Right atrium auricular region (tissue), 2 donors: ENCODE results near the gene ZNF598. TPM values are rescaled to one million over a fixed set of nuclear protein-coding genes. Genes with fewer than 3 reads are reported as not detected.

Experiments
- DNase-seq: peaks from one replicate; pipeline ENCODE4 v3.0.0-alpha.2; 2019; ENCODE audit warnings: low spot score
- H3K27ac ChIP-seq, 2 donors: fragments of 200-600 bp; sonication (generic); 1 replicate in 1 of 2; 2 replicates in 1 of 2; pipeline ENCODE4 v1.5.1; 2016 to 2019
- H3K27me3 ChIP-seq, 2 donors: fragments of 200-600 bp; sonication (generic); one replicate each; pipeline versions ENCODE4 v1.5.1 to v1.6.0; 2017 to 2019
- H3K36me3 ChIP-seq: fragments of 200-600 bp; sonication (generic); one replicate; pipeline ENCODE4 v1.5.1; 2016
- H3K4me1 ChIP-seq, 2 donors: fragments of 200-600 bp; sonication (generic); one replicate each; pipeline versions ENCODE4 v1.5.1 to v1.6.0; 2017 to 2019
- H3K4me3 ChIP-seq, 2 donors: fragments of 200-600 bp; sonication (generic); 1 replicate in 1 of 2; 2 replicates in 1 of 2; pipeline ENCODE4 v1.5.1; 2017 to 2019; ENCODE audit warnings: mild to moderate bottlenecking in 1 of 2, moderate library complexity in 1 of 2
- H3K9me3 ChIP-seq, 2 donors: fragments of 200-600 bp; sonication (generic); one replicate each; pipeline ENCODE4 v1.5.1; 2019
- total RNA-seq, 2 donors: library from RNA; depleted of rRNA; stranded (reverse); fragments of >200 nt; gene quantifications; one replicate each; pipeline ENCODE4 v1.1.0, GENCODE V29; 2016
- TF ChIP-seq, protein P1 (sequence below), 2 donors: fragments of 200-600 bp; sonication (generic); IDR thresholded peaks; one replicate each; pipeline ENCODE4 v1.5.1; 2019; ENCODE audit warnings: antibody characterized with exemption in 2 of 2

Gene ZNF598
- total RNA-seq, 2 donors from 2014 or later = 11.4 to 19.9 TPM

DNA sequence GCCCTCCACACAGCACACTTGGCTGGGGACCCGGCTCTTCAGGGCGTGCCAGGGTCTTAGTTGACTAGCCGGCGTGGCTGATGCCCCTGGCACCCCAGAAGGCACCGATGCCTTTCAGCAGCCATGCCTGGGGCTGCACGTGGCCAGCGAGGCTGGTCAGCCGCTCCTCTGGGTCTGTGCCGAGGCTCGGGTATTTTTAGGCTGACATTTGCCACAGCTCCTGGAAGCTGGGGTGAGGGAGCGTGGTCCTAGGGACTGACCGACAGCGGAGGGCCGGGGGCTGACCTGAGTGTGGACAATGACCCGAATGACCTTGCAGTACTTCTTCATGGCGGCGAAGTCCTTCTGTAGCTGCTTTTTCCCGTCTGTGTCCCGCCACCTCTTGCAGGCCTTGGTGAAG is 59.1 kb downstream of the ZNF598 start:
- Histone ChIP-seq H3K36me3 (no peaks in the 10 kb centered on the region), H3K4me1 (peaks cover 0 to 18% of the 10 kb centered on the region in 2 donors), H3K27me3 (no peaks in the 10 kb centered on the region), H3K4me3 (no peak overlapping the region), H3K27ac (peak overlapping the region; percentile 67 to 80), H3K9me3 (no peaks in the 10 kb centered on the region)
- TF ChIP-seq, protein P1, sequence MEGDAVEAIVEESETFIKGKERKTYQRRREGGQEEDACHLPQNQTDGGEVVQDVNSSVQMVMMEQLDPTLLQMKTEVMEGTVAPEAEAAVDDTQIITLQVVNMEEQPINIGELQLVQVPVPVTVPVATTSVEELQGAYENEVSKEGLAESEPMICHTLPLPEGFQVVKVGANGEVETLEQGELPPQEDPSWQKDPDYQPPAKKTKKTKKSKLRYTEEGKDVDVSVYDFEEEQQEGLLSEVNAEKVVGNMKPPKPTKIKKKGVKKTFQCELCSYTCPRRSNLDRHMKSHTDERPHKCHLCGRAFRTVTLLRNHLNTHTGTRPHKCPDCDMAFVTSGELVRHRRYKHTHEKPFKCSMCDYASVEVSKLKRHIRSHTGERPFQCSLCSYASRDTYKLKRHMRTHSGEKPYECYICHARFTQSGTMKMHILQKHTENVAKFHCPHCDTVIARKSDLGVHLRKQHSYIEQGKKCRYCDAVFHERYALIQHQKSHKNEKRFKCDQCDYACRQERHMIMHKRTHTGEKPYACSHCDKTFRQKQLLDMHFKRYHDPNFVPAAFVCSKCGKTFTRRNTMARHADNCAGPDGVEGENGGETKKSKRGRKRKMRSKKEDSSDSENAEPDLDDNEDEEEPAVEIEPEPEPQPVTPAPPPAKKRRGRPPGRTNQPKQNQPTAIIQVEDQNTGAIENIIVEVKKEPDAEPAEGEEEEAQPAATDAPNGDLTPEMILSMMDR (IDR thresholded peaks at IDR 0.05) = no peak
- no peak for DNase-seq

DNA sequence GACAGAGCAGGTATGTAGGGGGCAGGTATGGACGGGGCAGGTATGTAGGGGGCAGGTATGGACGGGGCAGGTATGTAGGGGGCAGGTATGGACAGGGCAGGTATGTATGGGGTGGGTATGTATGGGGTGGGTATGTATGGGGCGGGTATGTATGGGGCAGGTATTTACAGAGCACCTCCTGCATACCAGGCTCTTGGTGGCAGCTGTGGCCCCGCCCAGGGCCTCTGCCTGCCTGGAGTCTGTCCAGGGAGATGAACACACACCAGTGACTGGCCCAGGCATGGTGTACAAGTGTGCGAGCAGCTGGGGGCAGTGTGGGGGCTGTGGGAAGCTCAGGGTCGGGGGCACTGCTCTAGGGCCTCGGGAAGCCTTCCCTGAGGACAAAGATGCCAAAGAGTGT is 59.6 kb downstream of the ZNF598 start:
- Histone ChIP-seq H3K27ac (peak overlapping the region; percentile 67 to 80), H3K4me1 (peaks cover 0 to 18% of the 10 kb centered on the region in 2 donors), H3K9me3 (no peaks in the 10 kb centered on the region), H3K4me3 (no peak overlapping the region), H3K36me3 (no peaks in the 10 kb centered on the region), H3K27me3 (no peaks in the 10 kb centered on the region)
- TF ChIP-seq, protein P1 (IDR thresholded peaks at IDR 0.05) = no peak
- DNase-seq = no peak

DNA sequence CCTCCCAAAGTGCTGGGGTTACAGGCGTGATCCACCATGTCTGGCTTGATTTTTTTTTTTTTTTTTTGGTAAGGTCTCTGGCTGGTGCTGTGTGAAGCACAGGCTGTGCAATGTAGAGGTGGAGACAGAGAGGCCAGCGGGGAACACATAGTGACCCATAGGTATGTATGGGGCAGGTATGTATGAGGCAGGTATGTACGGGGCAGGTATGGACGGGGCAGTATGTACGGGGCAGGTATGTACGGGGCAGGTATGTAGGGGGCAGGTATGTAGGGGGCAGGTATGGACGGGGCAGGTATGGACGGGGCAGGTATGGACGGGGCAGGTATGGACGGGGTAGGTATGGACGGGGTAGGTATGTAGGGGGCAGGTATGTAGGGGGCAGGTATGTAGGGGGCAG is 60.1 kb downstream of the ZNF598 start:
- DNase-seq = no peak

More for the DNA sequence above, 60.1 kb downstream of the ZNF598 start:
- TF ChIP-seq, protein P1 (IDR thresholded peaks at IDR 0.05) = no peak
- Histone ChIP-seq H3K4me1 (peaks cover 0 to 13% of the 10 kb centered on the region in 2 donors), H3K9me3 (no peaks in the 10 kb centered on the region), H3K27me3 (no peaks in the 10 kb centered on the region), H3K27ac (no peak overlapping the region), H3K36me3 (no peaks in the 10 kb centered on the region), H3K4me3 (no peak overlapping the region)

Other genes with a start within 250 kb of the ZNF598 start
- gene NME3, start 238.3 kb downstream of the ZNF598 start, total RNA-seq = 10 to 100 TPM; 51.3 to 56.2 TPM
- gene EME2, start 237.0 kb downstream of the ZNF598 start, total RNA-seq = 1 to 10 TPM; 3.5 to 5.0 TPM
- gene MRPS34, start 236.7 kb downstream of the ZNF598 start, total RNA-seq = 10 to 100 TPM; 58.8 to 77.9 TPM
- 10 to 100 TPM; 41.9 to 49.0 TPM for gene SPSB3, start 227.2 kb downstream of the ZNF598 start, total RNA-seq
- gene NUBP2, start 226.9 kb downstream of the ZNF598 start, total RNA-seq = 10 to 100 TPM; 70.3 to 77.9 TPM
- gene IGFALS, start 216.1 kb downstream of the ZNF598 start, total RNA-seq = not detected
- gene HAGH, start 183.0 kb downstream of the ZNF598 start, total RNA-seq = 100 to 1,000 TPM; 208 to 227 TPM
- 10 to 100 TPM; 35.8 to 59.3 TPM for gene FAHD1, start 182.6 kb downstream of the ZNF598 start, total RNA-seq
- gene MEIOB, start 137.7 kb downstream of the ZNF598 start, total RNA-seq = not detected
- gene HS3ST6, start 91.4 kb downstream of the ZNF598 start, total RNA-seq = not detected
- gene MSRB1, start 66.6 kb downstream of the ZNF598 start, total RNA-seq = 10 to 100 TPM; 13.7 to 21.9 TPM
- gene RPL3L, start 55.1 kb downstream of the ZNF598 start, total RNA-seq = 10 to 100 TPM; 12.3 to 74.0 TPM
- 1,000 to 10,000 TPM in 1 of 2 donors, 100 to 1,000 TPM in 1; 583 to 1,046 TPM for gene NDUFB10, start 50.3 kb downstream of the ZNF598 start, total RNA-seq
- 1,000 to 10,000 TPM in 1 of 2 donors, 100 to 1,000 TPM in 1; 782 to 1,247 TPM for gene RPS2, start 45.0 kb downstream of the ZNF598 start, total RNA-seq
- gene RNF151, start 43.0 kb downstream of the ZNF598 start, total RNA-seq = not detected
- 10 to 100 TPM; 22.4 to 35.6 TPM for gene TBL3, start 37.8 kb downstream of the ZNF598 start, total RNA-seq
- gene NOXO1, start 28.4 kb downstream of the ZNF598 start, total RNA-seq = under 1 TPM in 1 of 2 donors, not detected in 1; 0.30 TPM
- 10 to 100 TPM; 11.9 to 12.6 TPM for gene GFER, start 25.6 kb downstream of the ZNF598 start, total RNA-seq
- 1 to 10 TPM in 1 of 2 donors, under 1 TPM in 1; 0.52 to 2.1 TPM for gene SYNGR3, start 19.9 kb downstream of the ZNF598 start, total RNA-seq
- gene NPW, start 10.0 kb upstream of the ZNF598 start, total RNA-seq = not detected
- 100 to 1,000 TPM; 187 to 213 TPM for gene NHERF2, start 17.1 kb upstream of the ZNF598 start, total RNA-seq
- gene NTHL1, start 38.0 kb upstream of the ZNF598 start, total RNA-seq = 10 to 100 TPM; 10.3 to 17.7 TPM
- gene TSC2, start 38.2 kb upstream of the ZNF598 start, total RNA-seq = 10 to 100 TPM; 42.4 to 43.2 TPM
- gene PKD1, start 126.1 kb upstream of the ZNF598 start, total RNA-seq = 100 to 1,000 TPM; 218 to 276 TPM
- 1 to 10 TPM in 1 of 2 donors, under 1 TPM in 1; 0.31 to 1.4 TPM for gene RAB26, start 138.8 kb upstream of the ZNF598 start, total RNA-seq
- gene TRAF7, start 146.0 kb upstream of the ZNF598 start, total RNA-seq = 10 to 100 TPM; 16.1 to 27.0 TPM
- gene CASKIN1, start 186.8 kb upstream of the ZNF598 start, total RNA-seq = 1 to 10 TPM; 3.5 to 4.3 TPM
- gene MLST8, start 195.6 kb upstream of the ZNF598 start, total RNA-seq = 10 to 100 TPM; 35.6 to 45.0 TPM
- 1 to 10 TPM; 1.2 to 1.6 TPM for gene BRICD5, start 201.0 kb upstream of the ZNF598 start, total RNA-seq
- gene PGP, start 205.0 kb upstream of the ZNF598 start, total RNA-seq = 10 to 100 TPM; 15.5 to 17.7 TPM
- 10 to 100 TPM; 10.0 to 16.7 TPM for gene E4F1, start 213.8 kb upstream of the ZNF598 start, total RNA-seq
- gene DNASE1L2, start 226.6 kb upstream of the ZNF598 start, total RNA-seq = under 1 TPM in 1 of 2 donors, not detected in 1; 0.83 TPM
- gene ECI1, start 241.8 kb upstream of the ZNF598 start, total RNA-seq = 100 to 1,000 TPM in 1 of 2 donors, 10 to 100 TPM in 1; 71.8 to 108 TPM